A673 (cell line): ENCODE results near the gene TM4SF4.

Experiments used
- CTCF ChIP-seq: fragments of 300-800, 200-600 bp; sonication (generic); conservative IDR thresholded peaks from 2 replicates; pipeline ENCODE4 v1.5.1; 2017; ENCODE audit warnings: low read depth, mild to moderate bottlenecking, antibody characterized with exemption, low read length, moderate library complexity, mixed read lengths
- EZH2 ChIP-seq: fragments of 200-600 bp; sonication (generic); IDR thresholded peaks from 2 replicates; pipeline ENCODE4 v1.6.1; 2017; ENCODE audit warnings: borderline replicate concordance, low read depth, mild to moderate bottlenecking, mixed read lengths, antibody characterized with exemption, low read length; ENCODE audit not compliant: poor library complexity, severe bottlenecking

GRCh38 chr3:149450281-149450680, 24.2 kb upstream of the TM4SF4 start:
- TF ChIP-seq CTCF (no peak), EZH2 (no peak)
